LNCAP (cell line): ENCODE results near the gene RAB14.

Experiments used
- TF ChIP-seq, protein P1 (sequence below): fragments of 450-650 bp; IDR thresholded peaks from 2 replicates; pipeline ENCODE4 v1.5.1; 2017; ENCODE audit warnings: mild to moderate bottlenecking

The RAB14 gene

DNA sequence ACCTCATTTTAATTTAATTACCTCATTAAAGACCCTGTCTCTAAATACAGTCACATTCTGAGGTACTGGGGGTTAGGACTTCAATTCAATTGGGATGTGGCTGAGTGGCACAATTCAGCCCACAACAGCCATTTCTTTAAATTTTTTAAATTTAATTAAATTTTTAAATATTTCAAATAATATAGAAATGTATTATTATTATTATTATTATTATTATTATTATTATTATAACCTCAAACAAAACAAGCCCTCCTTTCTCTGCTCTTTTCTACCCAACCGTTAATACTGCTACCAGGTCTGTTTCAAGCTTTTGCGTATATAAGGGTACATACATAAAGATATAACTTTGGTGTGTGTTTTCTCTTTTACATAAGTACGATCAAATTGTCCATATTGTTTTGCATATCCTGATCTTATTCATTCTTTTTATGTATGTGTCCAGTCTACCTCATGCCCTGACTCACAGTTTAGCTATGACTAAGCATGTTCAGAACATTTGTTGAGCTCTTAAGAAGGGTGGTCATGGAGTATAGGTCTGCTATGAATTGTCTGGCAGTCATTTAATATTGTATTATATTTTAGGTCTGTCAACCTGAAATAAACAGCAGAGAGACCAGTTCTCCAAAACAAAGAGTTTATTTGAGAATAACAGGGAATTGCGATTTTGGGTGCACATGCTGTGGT, 16.1 kb upstream of the RAB14 start:
- TF ChIP-seq, protein P1, sequence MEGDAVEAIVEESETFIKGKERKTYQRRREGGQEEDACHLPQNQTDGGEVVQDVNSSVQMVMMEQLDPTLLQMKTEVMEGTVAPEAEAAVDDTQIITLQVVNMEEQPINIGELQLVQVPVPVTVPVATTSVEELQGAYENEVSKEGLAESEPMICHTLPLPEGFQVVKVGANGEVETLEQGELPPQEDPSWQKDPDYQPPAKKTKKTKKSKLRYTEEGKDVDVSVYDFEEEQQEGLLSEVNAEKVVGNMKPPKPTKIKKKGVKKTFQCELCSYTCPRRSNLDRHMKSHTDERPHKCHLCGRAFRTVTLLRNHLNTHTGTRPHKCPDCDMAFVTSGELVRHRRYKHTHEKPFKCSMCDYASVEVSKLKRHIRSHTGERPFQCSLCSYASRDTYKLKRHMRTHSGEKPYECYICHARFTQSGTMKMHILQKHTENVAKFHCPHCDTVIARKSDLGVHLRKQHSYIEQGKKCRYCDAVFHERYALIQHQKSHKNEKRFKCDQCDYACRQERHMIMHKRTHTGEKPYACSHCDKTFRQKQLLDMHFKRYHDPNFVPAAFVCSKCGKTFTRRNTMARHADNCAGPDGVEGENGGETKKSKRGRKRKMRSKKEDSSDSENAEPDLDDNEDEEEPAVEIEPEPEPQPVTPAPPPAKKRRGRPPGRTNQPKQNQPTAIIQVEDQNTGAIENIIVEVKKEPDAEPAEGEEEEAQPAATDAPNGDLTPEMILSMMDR = no peak

DNA sequence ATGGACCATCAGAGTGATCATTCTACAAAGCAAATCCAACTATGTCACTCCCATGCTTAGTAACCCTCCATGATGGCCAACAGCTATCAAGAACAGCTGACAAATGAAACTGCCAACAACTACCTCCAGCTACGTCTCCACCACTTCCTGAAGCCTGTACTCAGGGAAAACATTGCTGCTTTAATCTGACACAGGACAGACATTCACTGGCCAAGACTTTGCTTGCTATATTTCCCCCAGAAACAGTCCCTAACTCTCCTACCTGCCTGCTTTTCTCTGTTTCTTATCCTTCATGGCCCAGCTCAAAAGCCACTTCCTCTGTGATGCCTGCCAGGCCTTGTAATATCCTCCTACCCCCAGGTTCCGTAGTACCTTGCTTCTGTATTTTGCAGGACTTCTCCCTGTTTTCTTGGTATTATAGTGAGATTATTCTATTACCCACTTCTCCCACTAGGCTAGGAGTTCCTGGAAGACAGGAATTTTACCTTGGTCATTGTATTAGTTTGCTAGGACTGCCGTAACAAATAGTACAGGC, 14.7 kb upstream of the RAB14 start:
- TF ChIP-seq, protein P1 = no peak

DNA sequence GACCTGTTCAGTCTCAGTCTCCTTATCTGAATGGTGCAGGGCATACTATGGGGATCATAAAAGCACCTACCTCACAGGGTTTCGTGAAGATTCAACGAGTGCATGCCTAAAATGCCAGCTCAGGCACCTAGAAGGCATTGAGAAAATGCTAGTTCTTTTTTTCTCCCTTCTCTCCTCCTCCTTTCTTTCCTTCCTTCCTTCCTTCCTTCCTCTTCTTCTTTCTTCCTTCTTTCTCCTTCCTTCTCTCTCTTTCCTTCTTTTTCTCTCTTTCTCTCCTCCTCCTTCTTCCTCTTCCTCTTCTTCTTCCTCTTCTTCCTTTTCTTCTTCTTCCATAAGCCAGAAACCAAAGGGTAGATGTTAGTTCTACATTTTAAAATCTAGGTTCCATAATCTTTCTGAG, 12.3 kb upstream of the RAB14 start:
- TF ChIP-seq, protein P1 = no peak

DNA sequence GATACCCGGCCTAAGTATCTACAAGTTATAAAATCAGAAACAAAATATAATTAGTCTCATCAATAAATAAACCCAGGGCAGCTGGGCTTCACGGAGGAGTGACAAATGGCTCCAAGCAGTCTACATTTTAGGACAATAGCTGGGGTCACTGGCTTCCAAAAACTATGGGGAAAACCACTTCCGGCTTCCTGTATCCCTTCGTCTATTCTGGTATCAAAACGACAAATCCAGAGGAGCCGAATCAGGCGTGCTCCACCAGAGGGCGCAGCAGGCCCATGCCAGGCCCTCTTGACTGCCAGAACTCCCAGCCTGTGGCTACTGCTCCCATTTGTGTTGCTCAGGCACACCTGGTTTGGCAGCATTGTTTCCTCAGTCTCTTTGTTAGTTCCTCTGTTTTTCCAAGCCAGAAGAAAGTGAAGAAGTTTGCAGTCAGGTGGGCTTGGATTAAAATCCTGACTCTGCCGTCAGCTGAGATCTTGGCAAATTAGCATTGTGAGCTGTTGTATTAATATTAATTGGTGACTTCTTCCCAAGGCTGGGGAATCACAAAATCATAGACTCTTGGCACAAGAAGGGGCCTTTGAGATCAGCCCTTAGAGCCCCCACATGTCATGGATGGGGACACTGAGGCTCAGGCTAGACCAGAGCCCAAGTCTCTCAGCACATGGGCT, 11.6 kb upstream of the RAB14 start:
- TF ChIP-seq, protein P1 = peak; percentile 95

DNA sequence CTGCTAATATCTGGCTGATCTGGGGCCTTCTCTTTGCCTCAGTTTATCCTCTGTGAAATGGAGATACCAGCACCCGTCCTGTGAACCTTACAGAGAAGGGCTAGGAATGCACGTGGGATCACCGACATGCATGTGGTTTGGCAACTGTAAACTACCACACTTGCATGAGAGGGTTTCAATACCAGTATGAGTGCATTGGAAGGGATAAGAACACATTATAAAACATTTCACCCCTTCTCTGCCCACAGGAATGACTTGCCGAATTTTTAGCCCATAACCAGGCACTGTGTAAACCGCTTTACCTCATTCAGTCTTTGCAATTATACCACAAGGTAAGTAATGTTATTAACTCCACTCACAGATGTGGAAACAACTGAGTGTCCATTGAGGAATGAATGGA, 8.9 kb upstream of the RAB14 start:
- TF ChIP-seq, protein P1 = no peak

DNA sequence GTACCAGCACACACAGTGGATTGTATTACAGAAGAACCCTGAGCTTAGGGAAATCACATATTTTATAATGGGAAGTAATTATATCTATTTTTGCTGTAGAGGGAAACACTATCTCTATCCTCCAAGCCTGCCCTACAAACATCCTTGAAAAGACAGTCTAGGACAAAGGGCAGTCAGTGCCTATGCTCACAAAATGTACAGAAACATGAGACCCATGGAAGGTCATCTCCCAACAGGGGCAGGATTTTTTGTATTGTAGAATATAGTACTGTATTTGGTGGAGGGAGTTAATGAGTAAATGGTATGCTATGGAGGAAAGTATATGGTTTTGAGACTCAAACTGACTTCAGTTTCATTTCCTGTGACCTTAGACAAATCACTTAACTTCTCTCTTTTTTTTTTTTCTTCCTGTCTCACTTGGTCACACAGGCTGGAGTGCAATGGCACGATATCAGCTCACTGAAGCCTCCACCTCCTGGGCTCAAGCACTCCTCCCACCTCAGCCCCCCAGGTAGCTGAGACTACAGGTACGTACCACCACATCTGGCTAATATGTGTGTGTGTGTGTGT, 5.8 kb upstream of the RAB14 start:
- TF ChIP-seq, protein P1 = no peak

DNA sequence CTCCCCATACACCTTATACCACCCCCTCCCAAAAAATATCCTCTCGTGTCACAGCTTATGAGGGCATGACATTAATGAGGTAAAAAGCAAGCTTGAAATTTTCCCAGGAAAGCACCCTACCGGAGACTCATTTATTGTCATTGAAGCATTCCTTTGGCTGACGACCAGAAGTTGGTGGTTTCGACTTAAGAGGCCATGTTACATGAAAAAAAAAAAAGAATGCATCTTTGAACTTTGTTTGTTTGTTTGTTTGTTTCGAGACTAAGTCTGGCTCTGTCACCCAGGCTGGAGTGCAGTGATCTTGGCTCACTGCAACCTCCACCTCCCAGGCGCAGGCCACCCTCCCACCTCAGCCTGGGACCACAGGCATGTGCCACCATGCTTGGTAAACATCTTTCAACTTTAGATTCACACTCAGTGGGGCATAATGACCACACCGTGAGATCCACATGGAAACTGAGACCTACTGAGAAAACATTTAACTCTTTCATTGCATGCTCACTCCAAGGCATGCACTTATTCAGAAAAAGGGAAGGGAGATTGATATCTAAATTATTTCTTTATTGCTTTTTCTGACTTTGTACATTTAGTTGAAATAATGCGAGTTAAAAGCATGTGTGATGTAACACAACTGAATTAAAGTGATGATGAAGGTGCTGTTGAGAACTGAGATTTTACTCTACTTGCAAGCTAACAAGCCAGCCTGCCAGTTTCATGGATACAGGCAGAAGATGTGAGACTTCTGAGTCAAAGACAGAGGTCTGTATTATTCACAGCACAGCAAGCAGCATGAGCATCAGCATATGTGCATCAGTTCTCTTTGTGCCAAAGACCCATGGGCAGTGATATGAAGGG, 5.1 kb upstream of the RAB14 start:
- TF ChIP-seq, protein P1 = no peak
